SK-N-SH (cell line): Measurements from ENCODE around the gene CHSY3. TPM values are rescaled to one million over a fixed set of nuclear protein-coding genes. Genes with fewer than 3 reads are reported as not detected.

Experiments used
- CTCF ChIA-PET: fragments of 300-600, 350-600 bp; formaldehyde crosslinking; extraction: SDS; loops from one replicate; lab custom pipeline; 2021; lab: Yijun Ruan, JAX
- POLR2A ChIA-PET: fragments of 350-600 bp; sonication (Branson Sonifier 250); formaldehyde crosslinking; extraction: SDS; loops from one replicate; lab custom pipeline; 2020; ENCODE audit warnings: antibody characterized with exemption, inconsistent platforms; lab: Yijun Ruan, JAX
- DNase-seq: peaks from one replicate; pipeline ENCODE4 v3.0.0; 2012
- H2AFZ ChIP-seq: fragments of 200-600 bp; sonication (generic); 2 replicates; pipeline ENCODE4 v1.8.1; 2016; ENCODE audit warnings: antibody characterized with exemption, mild to moderate bottlenecking, low read depth
- H3F3A ChIP-seq: fragments of 200-600 bp; sonication (generic); replicated peaks from 2 replicates; pipeline ENCODE3; 2016; ENCODE audit warnings: antibody characterized with exemption, mild to moderate bottlenecking; ENCODE audit not compliant: insufficient read depth
- H3K27ac ChIP-seq, 2 experiments: fragments of 200-500 bp in 1 of 2; fragments of 200-600 bp in 1 of 2; sonication (Bioruptor generic) in 1 of 2; sonication (generic), shearing (Covaris generic) in 1 of 2; 2 replicates each; pipeline versions ENCODE4 v1.5.1 to v1.6.1; 2014 to 2016; ENCODE audit warnings: low read depth in 2 of 2, inconsistent platforms in 1 of 2, low read length in 1 of 2, mild to moderate bottlenecking in 1 of 2, mixed read lengths in 1 of 2
- H3K27me3 ChIP-seq: fragments of 200-600 bp; sonication (generic), shearing (Covaris generic); 2 replicates; pipeline ENCODE4 v1.6.1; 2016; ENCODE audit warnings: mixed run types; ENCODE audit not compliant: insufficient read depth
- H3K36me3 ChIP-seq, 2 experiments: fragments of 200-500 bp in 1 of 2; fragments of 200-600 bp in 1 of 2; sonication (Bioruptor generic) in 1 of 2; sonication (generic) in 1 of 2; replicated peaks in 1 of 2; 2 replicates each; pipeline versions ENCODE3 to v1.5.1; 2014 to 2016; ENCODE audit warnings: low read length in 1 of 2, mild to moderate bottlenecking in 1 of 2; ENCODE audit not compliant: insufficient read depth in 2 of 2, control insufficient read depth in 1 of 2
- H3K4me1 ChIP-seq, 2 experiments: fragments of 200-500 bp in 1 of 2; fragments of 200-600 bp in 1 of 2; sonication (Bioruptor generic) in 1 of 2; sonication (generic), shearing (Covaris generic) in 1 of 2; 2 replicates each; pipeline versions ENCODE4 v1.5.1 to v1.6.1; 2014 to 2016; ENCODE audit warnings: low read depth in 1 of 2, low read length in 1 of 2, mixed run types in 1 of 2; ENCODE audit not compliant: insufficient read depth in 2 of 2, control insufficient read depth in 1 of 2
- H3K4me2 ChIP-seq: fragments of 200-600 bp; sonication (generic), shearing (Covaris generic); 2 replicates; pipeline ENCODE4 v1.6.1; 2017; ENCODE audit warnings: mixed run types
- H3K4me3 ChIP-seq, 2 experiments: fragments of 200-500 bp in 1 of 2; fragments of 200-600 bp in 1 of 2; sonication (Bioruptor generic) in 1 of 2; sonication (generic), shearing (Covaris generic) in 1 of 2; 2 replicates each; pipeline versions ENCODE4 v1.5.1 to v1.8.1; 2014 to 2016; ENCODE audit warnings: low read depth in 2 of 2, inconsistent platforms in 1 of 2, low read length in 1 of 2, mild to moderate bottlenecking in 1 of 2, mixed read lengths in 1 of 2, moderate library complexity in 1 of 2
- H3K79me2 ChIP-seq: fragments of 200-600 bp; sonication (generic); 2 replicates; pipeline ENCODE4 v1.8.1; 2017; ENCODE audit warnings: mild to moderate bottlenecking; ENCODE audit not compliant: insufficient read depth
- H3K9ac ChIP-seq: fragments of 200-600 bp; sonication (generic); 2 replicates; pipeline ENCODE4 v1.6.1; 2017; ENCODE audit warnings: mixed run types
- H3K9me2 ChIP-seq: fragments of 200-600 bp; sonication (generic); 2 replicates; pipeline ENCODE4 v1.6.1; 2017; ENCODE audit warnings: mixed run types
- H3K9me3 ChIP-seq: fragments of 200-600 bp; sonication (generic); 2 replicates; pipeline ENCODE4 v1.6.1; 2017; ENCODE audit warnings: mixed run types, mild to moderate bottlenecking, moderate library complexity
- H4K20me1 ChIP-seq: fragments of 200-600 bp; sonication (generic); 2 replicates; pipeline ENCODE4 v1.6.1; 2017; ENCODE audit warnings: mild to moderate bottlenecking, mixed run types; ENCODE audit not compliant: insufficient read depth
- EZH2phosphoT487 ChIP-seq: fragments of 200-600 bp; sonication (generic); IDR thresholded peaks from 2 replicates; pipeline ENCODE4 v1.6.1; 2017; ENCODE audit warnings: low read depth, mixed run types, mild to moderate bottlenecking, antibody characterized with exemption, moderate library complexity, borderline replicate concordance
- FOXM1 ChIP-seq: IDR thresholded peaks from 2 replicates; pipeline ENCODE4 v1.4.0; 2012; ENCODE audit warnings: low read depth, mild to moderate bottlenecking
- GABPA ChIP-seq: IDR thresholded peaks from 2 replicates; pipeline ENCODE4 v1.4.0; 2012; ENCODE audit warnings: low read depth, mild to moderate bottlenecking
- MEF2A ChIP-seq: IDR thresholded peaks from 2 replicates; pipeline ENCODE4 v1.4.0; 2012; ENCODE audit warnings: low read depth, borderline replicate concordance
- POLR2AphosphoS5 ChIP-seq: IDR thresholded peaks from 2 replicates; pipeline ENCODE4 v1.6.1; 2012; ENCODE audit warnings: low read depth, low read length
- RXRA ChIP-seq: IDR thresholded peaks from 2 replicates; pipeline ENCODE4 v1.4.0; 2012; ENCODE audit warnings: low read depth, mild to moderate bottlenecking, borderline replicate concordance
- TAF1 ChIP-seq: IDR thresholded peaks from 2 replicates; pipeline ENCODE4 v1.6.1; 2012; ENCODE audit warnings: low read depth, mild to moderate bottlenecking, low read length, moderate library complexity, borderline replicate concordance
- YY1 ChIP-seq: IDR thresholded peaks from 2 replicates; pipeline ENCODE4 v1.4.0; 2012; ENCODE audit warnings: low read depth, mild to moderate bottlenecking
- WGBS: methylation state at CpG from one replicate; pipeline ENCODE4 v1.1.6; 2017; ENCODE audit warnings: low lambda C conversion rate; 5-methylcytosine and 5-hydroxymethylcytosine counted together
- polyA plus RNA-seq, 3 experiments: library from polyadenylated mRNA; depleted of rRNA; stranded (reverse); fragments of >200 nt; gene quantifications; 2 replicates each; pipeline ENCODE4 v1.2.3, GENCODE V29; 2012
- TF ChIP-seq, protein P1 (sequence below): IDR thresholded peaks from 2 replicates; pipeline ENCODE4 v1.4.0; 2012; ENCODE audit warnings: low read depth
- TF ChIP-seq, protein P2 (sequence below): IDR thresholded peaks from 2 replicates; pipeline ENCODE4 v1.4.0; 2012; ENCODE audit warnings: low read depth, borderline replicate concordance
- TF ChIP-seq, protein P3 (sequence below): IDR thresholded peaks from 2 replicates; pipeline ENCODE4 v1.6.1; 2012; ENCODE audit warnings: mild to moderate bottlenecking, low read depth, low read length, moderate library complexity

CHSY3 gene
- polyA plus RNA-seq, 1 of the 3 experiments (the other 2 are of a cell fraction): not detected

DNA sequence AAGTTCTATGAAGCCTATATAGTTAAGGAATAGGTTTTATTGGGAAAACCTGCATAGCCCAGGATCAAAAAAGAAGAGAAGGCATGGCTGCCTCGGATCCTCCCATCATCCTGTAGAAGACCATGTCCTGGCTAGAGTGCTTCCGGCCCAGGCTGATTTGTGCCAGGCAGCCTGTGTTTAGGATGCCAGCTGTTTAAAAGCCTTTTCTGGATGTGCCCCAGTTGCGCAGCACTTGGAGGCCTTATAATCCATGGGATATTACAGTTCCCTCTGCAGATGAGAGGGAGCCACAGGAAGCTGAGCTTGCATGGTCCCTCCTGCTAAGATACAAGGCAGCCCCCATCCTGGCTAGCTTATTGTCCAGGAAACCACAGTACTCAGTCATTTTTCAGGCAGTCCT is 97.9 kb downstream of the CHSY3 start:
- DNase-seq: no peak
- no CpG with 5 or more reads among the region's 3 CpGs for WGBS
- Histone ChIP-seq H3K4me3 (no peak overlapping the region), H3K9ac (no peak overlapping the region), H3K9me3 (no peaks in the 10 kb centered on the region), H3K36me3 (no peaks in the 10 kb centered on the region), H3K79me2 (no peaks in the 10 kb centered on the region), H3F3A (no peaks in the 10 kb centered on the region), H2AFZ (no peak overlapping the region), H4K20me1 (no peaks in the 10 kb centered on the region), H3K4me2 (no peak overlapping the region), H3K9me2 (no peaks in the 10 kb centered on the region), H3K4me1 (no peaks in the 10 kb centered on the region), H3K27me3 (no peaks in the 10 kb centered on the region), H3K27ac (no peak overlapping the region)
- POLR2A ChIA-PET: no interaction called here
- TF ChIP-seq MEF2A (no peak), GABPA (no peak), POLR2AphosphoS5 (no peak), FOXM1 (no peak)
- TF ChIP-seq, protein P1, sequence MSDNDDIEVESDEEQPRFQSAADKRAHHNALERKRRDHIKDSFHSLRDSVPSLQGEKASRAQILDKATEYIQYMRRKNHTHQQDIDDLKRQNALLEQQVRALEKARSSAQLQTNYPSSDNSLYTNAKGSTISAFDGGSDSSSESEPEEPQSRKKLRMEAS: no peak
- CTCF ChIA-PET: no interaction called here

DNA sequence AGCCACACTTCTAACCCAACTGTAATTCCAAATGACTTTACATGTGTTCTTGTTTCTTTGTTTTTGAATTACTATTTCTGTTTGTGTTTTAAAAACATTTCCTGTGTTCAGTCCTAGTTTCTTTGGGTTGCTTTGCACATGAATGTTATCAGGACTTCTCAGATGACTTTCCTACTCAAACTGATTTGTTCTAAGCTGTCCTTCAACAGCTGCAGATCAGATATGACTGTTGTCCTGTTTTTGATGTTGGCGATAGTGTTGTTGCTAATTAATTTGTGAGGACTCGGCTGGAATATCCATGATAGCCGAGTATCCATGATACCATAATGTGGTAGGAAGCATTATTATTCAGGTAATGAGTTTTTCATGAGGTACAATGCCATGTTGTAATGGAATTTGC is 98.6 kb downstream of the CHSY3 start:
- no peaks in the 10 kb centered on the region for H3K79me2 ChIP-seq
- 4% methylated on average over 3 of the region's 3 CpGs for WGBS
- H3K9me2 ChIP-seq: no peaks in the 10 kb centered on the region
- no peaks in the 10 kb centered on the region for H3K9me3 ChIP-seq
- H3K4me1 ChIP-seq: no peaks in the 10 kb centered on the region
- H3K27me3 ChIP-seq: no peaks in the 10 kb centered on the region
- CTCF ChIA-PET: no interaction called here
- no peak overlapping the region for H3K4me3 ChIP-seq
- no peaks in the 10 kb centered on the region for H3K36me3 ChIP-seq
- H3K9ac ChIP-seq: no peak overlapping the region
- H2AFZ ChIP-seq: no peak overlapping the region
- H3K27ac ChIP-seq: no peak overlapping the region
- TF ChIP-seq RXRA (no peak), TAF1 (no peak), YY1 (no peak), POLR2AphosphoS5 (no peak), EZH2phosphoT487 (no peak)
- TF ChIP-seq, protein P2, sequence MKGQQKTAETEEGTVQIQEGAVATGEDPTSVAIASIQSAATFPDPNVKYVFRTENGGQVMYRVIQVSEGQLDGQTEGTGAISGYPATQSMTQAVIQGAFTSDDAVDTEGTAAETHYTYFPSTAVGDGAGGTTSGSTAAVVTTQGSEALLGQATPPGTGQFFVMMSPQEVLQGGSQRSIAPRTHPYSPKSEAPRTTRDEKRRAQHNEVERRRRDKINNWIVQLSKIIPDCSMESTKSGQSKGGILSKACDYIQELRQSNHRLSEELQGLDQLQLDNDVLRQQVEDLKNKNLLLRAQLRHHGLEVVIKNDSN: no peak
- TF ChIP-seq, protein P3, sequence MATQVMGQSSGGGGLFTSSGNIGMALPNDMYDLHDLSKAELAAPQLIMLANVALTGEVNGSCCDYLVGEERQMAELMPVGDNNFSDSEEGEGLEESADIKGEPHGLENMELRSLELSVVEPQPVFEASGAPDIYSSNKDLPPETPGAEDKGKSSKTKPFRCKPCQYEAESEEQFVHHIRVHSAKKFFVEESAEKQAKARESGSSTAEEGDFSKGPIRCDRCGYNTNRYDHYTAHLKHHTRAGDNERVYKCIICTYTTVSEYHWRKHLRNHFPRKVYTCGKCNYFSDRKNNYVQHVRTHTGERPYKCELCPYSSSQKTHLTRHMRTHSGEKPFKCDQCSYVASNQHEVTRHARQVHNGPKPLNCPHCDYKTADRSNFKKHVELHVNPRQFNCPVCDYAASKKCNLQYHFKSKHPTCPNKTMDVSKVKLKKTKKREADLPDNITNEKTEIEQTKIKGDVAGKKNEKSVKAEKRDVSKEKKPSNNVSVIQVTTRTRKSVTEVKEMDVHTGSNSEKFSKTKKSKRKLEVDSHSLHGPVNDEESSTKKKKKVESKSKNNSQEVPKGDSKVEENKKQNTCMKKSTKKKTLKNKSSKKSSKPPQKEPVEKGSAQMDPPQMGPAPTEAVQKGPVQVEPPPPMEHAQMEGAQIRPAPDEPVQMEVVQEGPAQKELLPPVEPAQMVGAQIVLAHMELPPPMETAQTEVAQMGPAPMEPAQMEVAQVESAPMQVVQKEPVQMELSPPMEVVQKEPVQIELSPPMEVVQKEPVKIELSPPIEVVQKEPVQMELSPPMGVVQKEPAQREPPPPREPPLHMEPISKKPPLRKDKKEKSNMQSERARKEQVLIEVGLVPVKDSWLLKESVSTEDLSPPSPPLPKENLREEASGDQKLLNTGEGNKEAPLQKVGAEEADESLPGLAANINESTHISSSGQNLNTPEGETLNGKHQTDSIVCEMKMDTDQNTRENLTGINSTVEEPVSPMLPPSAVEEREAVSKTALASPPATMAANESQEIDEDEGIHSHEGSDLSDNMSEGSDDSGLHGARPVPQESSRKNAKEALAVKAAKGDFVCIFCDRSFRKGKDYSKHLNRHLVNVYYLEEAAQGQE: no peak
- no peak overlapping the region for H3K4me2 ChIP-seq
- H3F3A ChIP-seq: no peaks in the 10 kb centered on the region
- no peaks in the 10 kb centered on the region for H4K20me1 ChIP-seq
- POLR2A ChIA-PET: no interaction called here
- no peak for DNase-seq
